Measurements from ENCODE around the gene DHRS11. TPM values are rescaled to one million over a fixed set of nuclear protein-coding genes. Genes with fewer than 3 reads are reported as not detected.

DHRS11 gene
- 4.2 and 9.2 TPM in 2 replicates for total RNA-seq

GRCh38 chr17:36591434-36592315, at the start of gene DHRS11:
Gene DHRS11, plus strand, starts transcription at chr17:36591879. Its CDS starts 131 bp downstream, at chr17:36592010.

DNA sequence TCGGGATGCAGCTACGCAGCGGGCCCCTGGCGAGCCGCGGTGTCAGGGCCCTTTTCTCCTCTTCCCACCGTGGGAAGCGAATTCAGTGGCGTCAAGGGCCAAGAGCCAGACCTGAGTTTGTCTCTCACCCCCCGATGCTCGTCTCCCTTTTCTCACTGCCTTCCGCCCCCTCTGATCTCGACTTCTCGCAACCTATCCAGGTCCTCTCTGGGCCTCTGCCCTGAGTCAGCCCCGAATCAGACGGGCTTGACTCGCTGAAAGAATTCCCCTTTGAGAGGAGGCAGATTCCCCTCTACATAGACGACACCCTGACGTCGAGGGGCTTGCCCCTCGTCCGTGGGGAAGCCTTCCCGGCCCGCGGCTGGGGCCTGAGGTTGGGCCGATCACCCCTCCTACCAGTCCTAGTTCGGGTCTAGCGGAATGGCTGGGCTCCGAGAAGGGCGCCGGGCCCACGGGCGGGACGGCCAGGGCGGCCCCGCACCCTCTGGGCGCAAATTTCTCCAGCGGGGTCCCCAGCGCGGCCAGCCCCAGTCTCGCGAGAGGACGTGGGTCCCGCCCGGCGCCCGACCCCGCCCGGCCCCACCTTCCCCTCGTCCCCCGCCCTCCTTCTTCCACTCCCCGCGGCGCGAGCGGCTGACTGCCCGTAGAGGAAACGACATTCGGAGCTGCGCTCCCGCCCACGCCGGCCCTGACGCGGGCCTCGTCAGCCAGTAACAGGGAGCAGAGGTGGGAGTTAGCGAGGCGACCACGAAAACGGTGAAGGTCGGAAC, 47.2 kb upstream of the DHRS11 start, which contains the start of gene GGNBP2:
Gene GGNBP2, plus strand, starts transcription at position 613 of the 770 bp plus-strand sequence. CDS start 806 bp downstream, outside the sequence.

GRCh38 chr17:36601303-36602029, 9.8 kb downstream of the DHRS11 start, which contains the start of gene MRM1:
Gene MRM1, plus strand, starts transcription at chr17:36601583. Its CDS starts 228 bp downstream, at chr17:36601811.

Other genes starting within 250 kb of the DHRS11 start
- not detected in 2 replicates for gene TBC1D3H, start 203.4 kb upstream of the DHRS11 start, total RNA-seq
- gene ZNHIT3, start 105.2 kb upstream of the DHRS11 start, total RNA-seq: 17.4 and 20.9 TPM in 2 replicates
- gene MYO19, start 57.0 kb upstream of the DHRS11 start, total RNA-seq: 38.6 and 64.4 TPM in 2 replicates
- 3.7 and 12.3 TPM in 2 replicates for gene PIGW, start 56.9 kb upstream of the DHRS11 start, total RNA-seq
- 46.2 and 48.3 TPM in 2 replicates for gene GGNBP2, start 47.0 kb upstream of the DHRS11 start, total RNA-seq
- 6.5 and 7.9 TPM in 2 replicates for gene MRM1, start 9.7 kb downstream of the DHRS11 start, total RNA-seq